Astrocyte of the cerebellum (primary cell): ENCODE data around the gene NAA25.

Source experiments
- DNase-seq: peaks from one replicate; pipeline ENCODE4 v3.0.0-alpha.2; 2011; ENCODE audit warnings: low read depth
- H3K4me3 ChIP-seq: 2 replicates; pipeline ENCODE4 v1.5.1; 2011; ENCODE audit warnings: mild to moderate bottlenecking, low read depth, low read length, moderate library complexity
- in situ Hi-C: cut with HindIII; loops from 2 replicates; pipeline ENCODE4 v1.10.0; 2017; ENCODE audit warnings: low sequenced_read_pairs
- TF ChIP-seq, protein P1 (sequence below): IDR thresholded peaks from 2 replicates; pipeline ENCODE4 v1.5.1; 2012; ENCODE audit warnings: low read length, low read depth, moderate library complexity, mild to moderate bottlenecking; ENCODE audit errors: missing control alignments

NAA25 gene

DNA sequence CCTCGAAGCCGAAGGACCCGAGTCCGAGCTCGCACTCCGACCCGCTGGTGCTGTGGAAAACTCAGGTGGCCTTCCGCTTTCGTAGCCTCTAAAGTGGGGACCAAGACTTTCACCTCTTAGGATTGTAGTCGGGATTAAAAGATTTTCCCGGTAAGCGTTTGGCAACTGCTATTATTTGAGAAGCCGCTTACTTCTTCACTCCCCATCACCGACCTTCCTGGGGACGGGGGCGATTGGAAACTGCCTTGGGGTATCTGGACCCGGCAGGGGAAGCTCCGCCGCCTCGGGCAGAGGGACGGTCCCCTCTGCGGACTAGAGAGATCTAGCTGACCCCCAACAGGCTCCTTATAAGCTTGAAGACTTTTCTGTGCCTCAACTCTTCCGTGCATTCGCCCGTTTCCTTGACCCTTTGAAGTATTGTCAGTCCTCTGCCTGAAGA is 17.4 kb upstream of the NAA25 start:
- H3K4me3 ChIP-seq, result peak overlapping the region; percentile 93
- no peak for DNase-seq
- TF ChIP-seq, protein P1, sequence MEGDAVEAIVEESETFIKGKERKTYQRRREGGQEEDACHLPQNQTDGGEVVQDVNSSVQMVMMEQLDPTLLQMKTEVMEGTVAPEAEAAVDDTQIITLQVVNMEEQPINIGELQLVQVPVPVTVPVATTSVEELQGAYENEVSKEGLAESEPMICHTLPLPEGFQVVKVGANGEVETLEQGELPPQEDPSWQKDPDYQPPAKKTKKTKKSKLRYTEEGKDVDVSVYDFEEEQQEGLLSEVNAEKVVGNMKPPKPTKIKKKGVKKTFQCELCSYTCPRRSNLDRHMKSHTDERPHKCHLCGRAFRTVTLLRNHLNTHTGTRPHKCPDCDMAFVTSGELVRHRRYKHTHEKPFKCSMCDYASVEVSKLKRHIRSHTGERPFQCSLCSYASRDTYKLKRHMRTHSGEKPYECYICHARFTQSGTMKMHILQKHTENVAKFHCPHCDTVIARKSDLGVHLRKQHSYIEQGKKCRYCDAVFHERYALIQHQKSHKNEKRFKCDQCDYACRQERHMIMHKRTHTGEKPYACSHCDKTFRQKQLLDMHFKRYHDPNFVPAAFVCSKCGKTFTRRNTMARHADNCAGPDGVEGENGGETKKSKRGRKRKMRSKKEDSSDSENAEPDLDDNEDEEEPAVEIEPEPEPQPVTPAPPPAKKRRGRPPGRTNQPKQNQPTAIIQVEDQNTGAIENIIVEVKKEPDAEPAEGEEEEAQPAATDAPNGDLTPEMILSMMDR, result no peak
- in situ Hi-C loops, result no loop called here

DNA sequence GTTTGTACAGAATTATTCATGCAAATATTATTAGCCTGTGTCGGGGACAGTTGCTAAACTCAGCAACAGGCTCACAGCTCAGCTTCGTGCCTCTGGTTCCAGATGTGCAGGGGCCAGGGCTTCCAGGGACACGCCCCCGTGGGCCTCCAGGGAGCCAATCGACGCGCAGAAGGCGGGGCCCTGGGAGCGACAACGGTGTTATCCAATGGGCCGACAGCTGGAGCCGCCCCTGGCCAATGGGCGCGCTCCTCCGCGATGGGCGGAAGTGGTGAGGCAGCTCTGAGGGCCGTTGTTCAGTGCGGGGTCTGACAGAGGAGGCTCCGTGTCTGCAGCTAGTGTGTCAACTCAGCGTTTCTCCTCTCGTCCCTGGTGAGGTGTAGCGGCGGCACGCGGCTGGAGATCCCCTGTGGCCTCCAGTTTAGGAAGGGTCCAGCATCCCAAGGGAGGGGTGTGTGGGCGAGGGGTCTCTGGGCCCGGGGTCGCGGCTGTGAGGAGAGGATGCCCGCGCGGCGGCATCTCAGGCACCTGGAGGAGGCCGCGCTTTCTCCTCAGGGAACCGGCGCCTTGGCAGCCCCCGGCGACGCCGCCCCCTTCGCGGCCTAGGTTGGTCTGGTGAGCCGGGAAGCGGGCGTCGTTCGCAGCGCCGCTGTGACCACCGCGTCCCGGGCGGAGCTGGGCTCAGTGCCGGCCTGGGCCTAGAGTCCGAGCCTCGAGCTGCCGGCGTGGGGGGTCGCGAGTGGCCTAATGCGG is 16.8 kb upstream of the NAA25 start, which contains the start of gene TRAFD1:
TRAFD1 (plus strand) TSS at position 311 of the 750 bp plus-strand sequence. CDS start 4,963 bp downstream, outside the sequence.
- peak within 1 kb of the TSS; percentile 93 for H3K4me3 ChIP-seq
- TF ChIP-seq, protein P1, result no peak
- in situ Hi-C loops, result no loop called here
- DNase-seq, result peak; percentile 84

DNA sequence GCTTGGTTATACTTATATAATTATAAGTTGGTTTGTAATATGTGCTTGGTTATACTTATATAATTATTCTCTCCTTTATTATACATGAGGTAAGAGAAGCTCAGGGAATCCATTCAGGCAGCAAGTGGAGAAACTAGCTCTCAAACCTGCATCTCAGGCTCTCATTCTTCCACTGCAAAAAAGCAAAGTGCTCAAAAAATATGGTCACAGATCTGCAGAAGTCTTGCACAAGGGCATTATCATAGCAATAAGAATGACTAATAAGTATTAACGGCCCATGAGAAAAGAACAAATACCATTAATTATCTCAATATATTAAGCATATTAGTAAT is 16.3 kb upstream of the NAA25 start:
- in situ Hi-C loops, result no loop called here
- TF ChIP-seq, protein P1, result no peak
- no peak for DNase-seq
- H3K4me3 ChIP-seq, result peak overlapping the region; percentile 93

DNA sequence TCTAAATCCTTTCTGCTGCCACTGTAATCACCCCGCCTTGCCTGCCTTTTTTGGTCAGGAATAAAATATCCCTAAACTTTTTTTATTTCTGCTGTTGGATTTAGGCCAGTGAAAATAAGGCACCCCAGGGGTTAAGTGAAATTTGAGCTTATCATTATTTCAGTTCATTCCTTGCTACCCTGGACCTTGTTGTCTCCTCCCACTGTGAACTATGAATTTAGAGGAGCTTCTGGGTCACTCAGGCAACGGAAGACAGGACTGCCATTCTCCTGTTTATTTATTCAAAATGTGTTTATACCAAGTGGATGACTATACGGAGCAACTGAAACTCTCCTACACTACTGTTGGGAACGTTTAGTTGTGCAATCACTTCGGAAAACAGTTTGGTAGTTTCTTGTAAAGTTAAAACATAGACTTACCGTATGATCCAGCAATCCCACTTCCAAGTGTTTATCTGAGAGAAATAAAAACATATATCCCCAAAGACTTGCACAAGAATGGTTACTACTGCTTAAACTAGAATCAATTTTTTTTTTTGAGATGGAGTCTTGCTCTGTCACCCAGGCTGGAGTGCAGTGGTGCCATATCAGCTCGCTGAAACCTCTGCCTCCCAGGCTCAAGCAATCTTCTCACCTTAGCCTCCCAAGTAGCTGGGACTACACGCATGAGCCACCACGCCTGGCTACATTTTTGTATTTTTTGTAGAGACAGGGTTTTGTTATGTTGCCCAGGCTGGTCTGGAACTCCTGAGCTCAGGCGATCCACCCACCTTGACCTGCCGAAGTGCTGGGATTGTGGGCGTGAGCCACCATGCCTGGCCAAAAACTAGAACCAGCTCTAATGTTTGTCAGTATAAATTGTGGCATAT is 14.5 kb upstream of the NAA25 start:
- in situ Hi-C loops, result no loop called here
- TF ChIP-seq, protein P1, result no peak
- DNase-seq, result no peak
- no peak overlapping the region for H3K4me3 ChIP-seq

DNA sequence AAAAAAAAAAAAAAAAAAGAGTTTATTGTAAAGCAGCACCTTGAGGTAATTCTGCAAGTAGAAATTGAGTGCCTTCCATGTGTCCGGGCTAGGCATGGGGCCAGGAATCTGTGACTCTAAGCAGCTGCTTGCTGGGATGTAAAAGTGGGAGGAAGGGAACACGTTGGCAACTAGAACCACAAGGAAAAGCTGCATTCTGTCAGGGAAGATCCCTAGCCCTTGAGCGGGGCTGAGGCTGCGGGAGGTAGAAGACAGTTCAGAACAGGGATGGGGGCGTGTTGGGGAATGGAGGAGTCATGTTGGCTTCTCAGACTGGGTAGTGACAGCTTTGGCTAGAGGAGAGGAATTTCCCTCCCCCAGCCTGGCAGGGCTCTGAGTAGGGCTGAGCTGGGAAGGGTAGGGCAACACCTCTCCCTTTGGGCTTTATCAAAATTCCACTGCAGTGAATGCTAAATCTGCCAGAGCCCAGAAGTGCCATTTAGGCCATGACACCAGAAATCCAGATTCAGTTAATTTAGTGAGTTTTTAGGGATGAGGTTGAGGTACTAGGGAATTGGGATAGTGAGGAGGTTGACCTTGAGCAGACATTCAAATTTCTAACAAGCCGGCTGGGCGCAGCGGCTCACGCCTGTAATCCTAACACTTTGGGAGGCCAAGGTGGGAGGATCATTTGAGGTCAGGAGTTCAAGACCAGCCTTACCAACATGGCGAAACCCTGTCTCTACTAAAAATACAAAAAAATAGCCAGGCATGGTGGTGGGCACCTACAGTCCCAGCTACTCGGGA is 13.4 kb upstream of the NAA25 start:
- in situ Hi-C loops, result no loop called here
- no peak overlapping the region for H3K4me3 ChIP-seq
- peak; percentile 36 for DNase-seq
- TF ChIP-seq, protein P1, result no peak

DNA sequence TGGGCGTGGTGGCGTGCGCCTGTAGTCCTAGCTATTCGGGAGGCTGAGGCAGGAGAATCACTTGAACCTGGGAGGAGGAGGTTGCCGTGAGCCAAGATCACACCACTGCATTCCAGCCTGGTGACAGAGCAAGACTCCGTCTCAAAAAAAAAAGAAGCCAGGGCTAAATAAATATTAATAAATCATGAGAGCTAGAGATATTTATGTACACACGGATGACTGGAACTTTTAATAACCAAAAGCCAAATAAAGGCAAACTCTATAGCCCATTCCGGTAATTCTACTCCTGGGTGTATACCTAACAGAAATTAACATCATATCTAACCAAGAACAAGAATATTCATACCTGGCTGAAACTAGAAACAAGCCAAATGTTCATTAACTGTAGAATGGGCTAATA is 9.1 kb upstream of the NAA25 start:
- no peak overlapping the region for H3K4me3 ChIP-seq
- no peak for DNase-seq
- in situ Hi-C loops, result no loop called here
- TF ChIP-seq, protein P1, result no peak
